Activated CD8-positive, alpha-beta memory T cell treated with anti-CD3 and anti-CD28 coated beads for 4 hours (primary cell): ENCODE measurements around the gene ZNF607.

Experiments
- DNase-seq, 2 donors: peaks; one replicate each; pipeline ENCODE4 v3.0.0-alpha.2; 2020; ENCODE audit warnings: low read depth in 2 of 2

Gene ZNF607

GRCh38 chr19:37654118-37654517 is 65.4 kb downstream of the ZNF607 start:
- DNase-seq: no peak
